C4-2B (cell line): Measurements from ENCODE around the gene SMIM22.

Experiments
- ZFX ChIP-seq: fragments of 450-650 bp; IDR thresholded peaks from 2 replicates; pipeline ENCODE4 v1.6.1; 2017
- TF ChIP-seq, protein P1 (sequence below): fragments of 450-650 bp; conservative IDR thresholded peaks from 2 replicates; pipeline ENCODE4 v1.5.1; 2017; ENCODE audit warnings: mild to moderate bottlenecking

DNA sequence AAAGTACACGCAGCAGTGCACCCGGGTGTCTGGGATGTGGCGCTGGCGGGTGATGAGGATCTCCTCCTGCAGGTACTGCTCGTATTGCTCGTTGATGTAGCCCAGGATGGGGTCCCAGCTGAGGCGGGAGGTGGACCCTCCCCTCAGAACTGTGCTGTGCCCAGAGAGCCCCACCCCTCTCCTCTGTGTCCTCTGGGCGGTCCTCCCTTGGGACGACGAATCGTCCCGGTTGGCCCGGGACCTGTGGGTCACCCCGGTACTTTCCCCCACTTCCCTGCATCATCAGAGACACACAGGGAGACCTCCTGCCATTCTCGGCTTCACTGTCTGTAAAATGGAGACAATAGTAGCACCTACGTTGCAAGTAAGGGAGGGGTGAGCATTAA is 11.2 kb upstream of the SMIM22 start:
- TF ChIP-seq, protein P1, sequence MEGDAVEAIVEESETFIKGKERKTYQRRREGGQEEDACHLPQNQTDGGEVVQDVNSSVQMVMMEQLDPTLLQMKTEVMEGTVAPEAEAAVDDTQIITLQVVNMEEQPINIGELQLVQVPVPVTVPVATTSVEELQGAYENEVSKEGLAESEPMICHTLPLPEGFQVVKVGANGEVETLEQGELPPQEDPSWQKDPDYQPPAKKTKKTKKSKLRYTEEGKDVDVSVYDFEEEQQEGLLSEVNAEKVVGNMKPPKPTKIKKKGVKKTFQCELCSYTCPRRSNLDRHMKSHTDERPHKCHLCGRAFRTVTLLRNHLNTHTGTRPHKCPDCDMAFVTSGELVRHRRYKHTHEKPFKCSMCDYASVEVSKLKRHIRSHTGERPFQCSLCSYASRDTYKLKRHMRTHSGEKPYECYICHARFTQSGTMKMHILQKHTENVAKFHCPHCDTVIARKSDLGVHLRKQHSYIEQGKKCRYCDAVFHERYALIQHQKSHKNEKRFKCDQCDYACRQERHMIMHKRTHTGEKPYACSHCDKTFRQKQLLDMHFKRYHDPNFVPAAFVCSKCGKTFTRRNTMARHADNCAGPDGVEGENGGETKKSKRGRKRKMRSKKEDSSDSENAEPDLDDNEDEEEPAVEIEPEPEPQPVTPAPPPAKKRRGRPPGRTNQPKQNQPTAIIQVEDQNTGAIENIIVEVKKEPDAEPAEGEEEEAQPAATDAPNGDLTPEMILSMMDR: no peak
- no peak for TF ChIP-seq ZFX
